ENCODE results near the gene RAPGEF2.
A peak's percentile ranks its signal among the peaks of the same experiment; 100 is the strongest.

The RAPGEF2 gene

DNA sequence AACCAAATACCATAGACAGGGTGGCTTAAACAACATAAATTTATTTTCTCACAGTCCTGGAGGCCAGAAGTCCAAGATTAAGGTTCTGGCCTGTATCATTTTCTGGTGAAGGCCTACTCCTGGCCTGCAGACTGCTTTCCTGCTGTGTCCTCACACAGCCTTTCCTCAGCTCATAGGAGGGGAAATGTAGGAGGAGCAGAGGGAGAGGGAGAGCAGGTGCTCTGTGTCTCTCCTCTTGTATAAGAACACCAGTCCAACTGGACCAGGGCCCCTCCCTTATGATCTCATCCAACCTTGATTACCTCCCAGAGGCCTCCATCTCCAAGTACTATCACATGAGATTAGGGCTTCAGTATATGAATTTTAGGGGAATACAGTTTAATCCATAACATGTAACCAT lies 34.3 kb downstream of the RAPGEF2 start (continued):
- TF ChIP-seq, protein P1, sequence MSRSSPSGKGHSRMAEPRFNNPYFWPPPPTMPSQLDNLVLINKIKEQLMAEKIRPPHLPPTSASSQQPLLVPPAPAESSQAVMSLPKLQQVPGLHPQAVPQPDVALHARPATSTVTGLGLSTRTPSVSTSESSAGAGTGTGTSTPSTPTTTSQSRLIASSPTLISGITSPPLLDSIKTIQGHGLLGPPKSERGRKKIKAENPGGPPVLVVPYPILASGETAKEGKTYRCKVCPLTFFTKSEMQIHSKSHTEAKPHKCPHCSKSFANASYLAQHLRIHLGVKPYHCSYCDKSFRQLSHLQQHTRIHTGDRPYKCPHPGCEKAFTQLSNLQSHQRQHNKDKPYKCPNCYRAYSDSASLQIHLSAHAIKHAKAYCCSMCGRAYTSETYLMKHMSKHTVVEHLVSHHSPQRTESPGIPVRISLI (tag by site-specific recombination; IDR thresholded peaks at IDR 0.05), result no peak
- TF ChIP-seq ZFP69B (tag by site-specific recombination; IDR thresholded peaks at IDR 0.05), result no peak
- TF ChIP-seq, protein P2, sequence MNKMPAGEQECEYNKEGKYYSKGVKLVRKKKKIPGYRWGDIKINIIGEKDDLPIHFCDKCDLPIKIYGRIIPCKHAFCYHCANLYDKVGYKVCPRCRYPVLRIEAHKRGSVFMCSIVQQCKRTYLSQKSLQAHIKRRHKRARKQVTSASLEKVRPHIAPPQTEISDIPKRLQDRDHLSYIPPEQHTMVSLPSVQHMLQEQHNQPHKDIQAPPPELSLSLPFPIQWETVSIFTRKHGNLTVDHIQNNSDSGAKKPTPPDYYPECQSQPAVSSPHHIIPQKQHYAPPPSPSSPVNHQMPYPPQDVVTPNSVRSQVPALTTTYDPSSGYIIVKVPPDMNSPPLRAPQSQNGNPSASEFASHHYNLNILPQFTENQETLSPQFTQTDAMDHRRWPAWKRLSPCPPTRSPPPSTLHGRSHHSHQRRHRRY (tag by site-specific recombination; IDR thresholded peaks at IDR 0.05), result no peak
- no peak for TF ChIP-seq OSR2 (tag by site-specific recombination; IDR thresholded peaks at IDR 0.05)
- TF ChIP-seq ZNF571 (tag by site-specific recombination; IDR thresholded peaks at IDR 0.05), result no peak
- TF ChIP-seq ZNF48 (tag by site-specific recombination; IDR thresholded peaks at IDR 0.05), result no peak
- TF ChIP-seq, protein P3, sequence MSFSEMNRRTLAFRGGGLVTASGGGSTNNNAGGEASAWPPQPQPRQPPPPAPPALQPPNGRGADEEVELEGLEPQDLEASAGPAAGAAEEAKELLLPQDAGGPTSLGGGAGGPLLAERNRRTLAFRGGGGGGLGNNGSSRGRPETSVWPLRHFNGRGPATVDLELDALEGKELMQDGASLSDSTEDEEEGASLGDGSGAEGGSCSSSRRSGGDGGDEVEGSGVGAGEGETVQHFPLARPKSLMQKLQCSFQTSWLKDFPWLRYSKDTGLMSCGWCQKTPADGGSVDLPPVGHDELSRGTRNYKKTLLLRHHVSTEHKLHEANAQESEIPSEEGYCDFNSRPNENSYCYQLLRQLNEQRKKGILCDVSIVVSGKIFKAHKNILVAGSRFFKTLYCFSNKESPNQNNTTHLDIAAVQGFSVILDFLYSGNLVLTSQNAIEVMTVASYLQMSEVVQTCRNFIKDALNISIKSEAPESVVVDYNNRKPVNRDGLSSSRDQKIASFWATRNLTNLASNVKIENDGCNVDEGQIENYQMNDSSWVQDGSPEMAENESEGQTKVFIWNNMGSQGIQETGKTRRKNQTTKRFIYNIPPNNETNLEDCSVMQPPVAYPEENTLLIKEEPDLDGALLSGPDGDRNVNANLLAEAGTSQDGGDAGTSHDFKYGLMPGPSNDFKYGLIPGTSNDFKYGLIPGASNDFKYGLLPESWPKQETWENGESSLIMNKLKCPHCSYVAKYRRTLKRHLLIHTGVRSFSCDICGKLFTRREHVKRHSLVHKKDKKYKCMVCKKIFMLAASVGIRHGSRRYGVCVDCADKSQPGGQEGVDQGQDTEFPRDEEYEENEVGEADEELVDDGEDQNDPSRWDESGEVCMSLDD (tag by site-specific recombination; IDR thresholded peaks at IDR 0.05), result no peak
- TF ChIP-seq, protein P4, sequence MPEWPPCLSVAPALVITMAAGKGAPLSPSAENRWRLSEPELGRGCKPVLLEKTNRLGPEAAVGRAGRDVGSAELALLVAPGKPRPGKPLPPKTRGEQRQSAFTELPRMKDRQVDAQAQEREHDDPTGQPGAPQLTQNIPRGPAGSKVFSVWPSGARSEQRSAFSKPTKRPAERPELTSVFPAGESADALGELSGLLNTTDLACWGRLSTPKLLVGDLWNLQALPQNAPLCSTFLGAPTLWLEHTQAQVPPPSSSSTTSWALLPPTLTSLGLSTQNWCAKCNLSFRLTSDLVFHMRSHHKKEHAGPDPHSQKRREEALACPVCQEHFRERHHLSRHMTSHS (tag by site-specific recombination; IDR thresholded peaks at IDR 0.05), result no peak
- TF ChIP-seq KLF1 (tag by site-specific recombination; IDR thresholded peaks at IDR 0.05), result 0 out of 2 replicates have a peak, but pooled peaks have one; percentile 19
- no peak for TF ChIP-seq ZNF274 (IDR thresholded peaks at IDR 0.05; ENCODE audit: low read length)
- no peak for TF ChIP-seq ZNF274 (tag by site-specific recombination; IDR thresholded peaks at IDR 0.05; ENCODE audit: borderline replicate concordance)
- no peak for TF ChIP-seq ZNF335 (tag by site-specific recombination; conservative IDR thresholded peaks at IDR 0.05)
- TF ChIP-seq ZNF747 (tag by site-specific recombination; IDR thresholded peaks at IDR 0.05), result no peak
- no peak for TF ChIP-seq ZNF473 (tag by site-specific recombination; IDR thresholded peaks at IDR 0.05)
- no peak for TF ChIP-seq ZNF610 (tag by site-specific recombination; IDR thresholded peaks at IDR 0.05; ENCODE audit: borderline replicate concordance)
- no peak for TF ChIP-seq ZBTB7A (tag by site-specific recombination; IDR thresholded peaks at IDR 0.05; ENCODE audit: low read depth)
- TF ChIP-seq, protein P5, sequence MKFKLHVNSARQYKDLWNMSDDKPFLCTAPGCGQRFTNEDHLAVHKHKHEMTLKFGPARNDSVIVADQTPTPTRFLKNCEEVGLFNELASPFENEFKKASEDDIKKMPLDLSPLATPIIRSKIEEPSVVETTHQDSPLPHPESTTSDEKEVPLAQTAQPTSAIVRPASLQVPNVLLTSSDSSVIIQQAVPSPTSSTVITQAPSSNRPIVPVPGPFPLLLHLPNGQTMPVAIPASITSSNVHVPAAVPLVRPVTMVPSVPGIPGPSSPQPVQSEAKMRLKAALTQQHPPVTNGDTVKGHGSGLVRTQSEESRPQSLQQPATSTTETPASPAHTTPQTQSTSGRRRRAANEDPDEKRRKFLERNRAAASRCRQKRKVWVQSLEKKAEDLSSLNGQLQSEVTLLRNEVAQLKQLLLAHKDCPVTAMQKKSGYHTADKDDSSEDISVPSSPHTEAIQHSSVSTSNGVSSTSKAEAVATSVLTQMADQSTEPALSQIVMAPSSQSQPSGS (tag by site-specific recombination; IDR thresholded peaks at IDR 0.05; ENCODE audit: low read depth), result no peak
- TF ChIP-seq ZNF248 (tag by site-specific recombination; IDR thresholded peaks at IDR 0.05), result no peak
- TF ChIP-seq ZNF404 (tag by site-specific recombination; IDR thresholded peaks at IDR 0.05), result no peak
- TF ChIP-seq SETDB1 (IDR thresholded peaks at IDR 0.05; ENCODE audit: insufficient read length, low read length), result no peak
- TF ChIP-seq, protein P6, sequence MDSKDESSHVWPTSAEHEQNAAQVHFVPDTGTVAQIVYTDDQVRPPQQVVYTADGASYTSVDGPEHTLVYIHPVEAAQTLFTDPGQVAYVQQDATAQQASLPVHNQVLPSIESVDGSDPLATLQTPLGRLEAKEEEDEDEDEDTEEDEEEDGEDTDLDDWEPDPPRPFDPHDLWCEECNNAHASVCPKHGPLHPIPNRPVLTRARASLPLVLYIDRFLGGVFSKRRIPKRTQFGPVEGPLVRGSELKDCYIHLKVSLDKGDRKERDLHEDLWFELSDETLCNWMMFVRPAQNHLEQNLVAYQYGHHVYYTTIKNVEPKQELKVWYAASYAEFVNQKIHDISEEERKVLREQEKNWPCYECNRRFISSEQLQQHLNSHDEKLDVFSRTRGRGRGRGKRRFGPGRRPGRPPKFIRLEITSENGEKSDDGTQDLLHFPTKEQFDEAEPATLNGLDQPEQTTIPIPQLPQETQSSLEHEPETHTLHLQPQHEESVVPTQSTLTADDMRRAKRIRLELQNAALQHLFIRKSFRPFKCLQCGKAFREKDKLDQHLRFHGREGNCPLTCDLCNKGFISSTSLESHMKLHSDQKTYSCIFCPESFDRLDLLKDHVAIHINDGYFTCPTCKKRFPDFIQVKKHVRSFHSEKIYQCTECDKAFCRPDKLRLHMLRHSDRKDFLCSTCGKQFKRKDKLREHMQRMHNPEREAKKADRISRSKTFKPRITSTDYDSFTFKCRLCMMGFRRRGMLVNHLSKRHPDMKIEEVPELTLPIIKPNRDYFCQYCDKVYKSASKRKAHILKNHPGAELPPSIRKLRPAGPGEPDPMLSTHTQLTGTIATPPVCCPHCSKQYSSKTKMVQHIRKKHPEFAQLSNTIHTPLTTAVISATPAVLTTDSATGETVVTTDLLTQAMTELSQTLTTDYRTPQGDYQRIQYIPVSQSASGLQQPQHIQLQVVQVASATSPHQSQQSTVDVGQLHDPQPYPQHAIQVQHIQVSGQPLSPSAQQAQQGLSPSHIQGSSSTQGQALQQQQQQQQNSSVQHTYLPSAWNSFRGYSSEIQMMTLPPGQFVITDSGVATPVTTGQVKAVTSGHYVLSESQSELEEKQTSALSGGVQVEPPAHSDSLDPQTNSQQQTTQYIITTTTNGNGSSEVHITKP (tag by site-specific recombination; IDR thresholded peaks at IDR 0.05), result peak; percentile 56

All from HEK293 (cell line).